Testis (tissue), 2 donors: ENCODE data around the gene CHN2.

Experiments used
- POLR2A ChIP-seq: fragments of 450-650 bp; IDR thresholded peaks from one replicate; pipeline ENCODE4 v1.6.1; 2017; ENCODE audit warnings: antibody characterized with exemption, mild to moderate bottlenecking, moderate library complexity
- TF ChIP-seq, protein P1 (sequence below), 3 experiments: fragments of 450-650 bp in 2 of 3; fragments of 200-600 bp in 1 of 3; sonication (generic) in 1 of 3; IDR thresholded peaks; one replicate each; pipeline ENCODE4 v1.5.1; 2016 to 2019; ENCODE audit warnings: antibody characterized with exemption in 3 of 3, mild to moderate bottlenecking in 2 of 3, moderate library complexity in 1 of 3

DNA sequence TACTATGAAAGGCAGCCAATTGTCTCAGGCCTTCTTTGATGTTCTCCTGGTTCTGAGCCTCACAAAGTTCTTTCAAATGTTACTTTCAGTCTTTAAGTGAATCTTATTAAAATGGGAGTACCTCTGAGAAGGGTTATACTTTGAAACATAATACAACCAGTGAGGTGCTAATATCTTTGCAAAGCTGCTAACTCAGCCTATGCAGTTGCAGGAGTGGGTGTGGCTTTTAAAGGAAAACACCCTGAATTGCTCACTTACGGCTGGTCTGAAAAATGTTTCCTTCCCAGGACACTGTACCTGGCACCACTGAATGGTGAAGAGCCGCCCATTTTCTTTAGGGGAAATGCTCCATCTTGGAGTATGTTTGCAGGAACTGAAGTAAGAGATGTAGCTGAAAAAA lies 130.9 kb downstream of the CHN2 start:
- TF ChIP-seq, protein P1, sequence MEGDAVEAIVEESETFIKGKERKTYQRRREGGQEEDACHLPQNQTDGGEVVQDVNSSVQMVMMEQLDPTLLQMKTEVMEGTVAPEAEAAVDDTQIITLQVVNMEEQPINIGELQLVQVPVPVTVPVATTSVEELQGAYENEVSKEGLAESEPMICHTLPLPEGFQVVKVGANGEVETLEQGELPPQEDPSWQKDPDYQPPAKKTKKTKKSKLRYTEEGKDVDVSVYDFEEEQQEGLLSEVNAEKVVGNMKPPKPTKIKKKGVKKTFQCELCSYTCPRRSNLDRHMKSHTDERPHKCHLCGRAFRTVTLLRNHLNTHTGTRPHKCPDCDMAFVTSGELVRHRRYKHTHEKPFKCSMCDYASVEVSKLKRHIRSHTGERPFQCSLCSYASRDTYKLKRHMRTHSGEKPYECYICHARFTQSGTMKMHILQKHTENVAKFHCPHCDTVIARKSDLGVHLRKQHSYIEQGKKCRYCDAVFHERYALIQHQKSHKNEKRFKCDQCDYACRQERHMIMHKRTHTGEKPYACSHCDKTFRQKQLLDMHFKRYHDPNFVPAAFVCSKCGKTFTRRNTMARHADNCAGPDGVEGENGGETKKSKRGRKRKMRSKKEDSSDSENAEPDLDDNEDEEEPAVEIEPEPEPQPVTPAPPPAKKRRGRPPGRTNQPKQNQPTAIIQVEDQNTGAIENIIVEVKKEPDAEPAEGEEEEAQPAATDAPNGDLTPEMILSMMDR (IDR thresholded peaks at IDR 0.05) = no peak
- no peak for TF ChIP-seq POLR2A
